Lower leg skin (tissue), 4 donors: ENCODE measurements around the gene BSPRY. TPM values are rescaled to one million over a fixed set of nuclear protein-coding genes. Genes with fewer than 3 reads are reported as not detected.

Experiments
- DNase-seq, 2 donors: peaks; one replicate each; pipeline ENCODE4 v3.0.0-alpha.2; 2019; ENCODE audit warnings: low spot score in 2 of 2
- H3K4me3 ChIP-seq: fragments of 200-600 bp; sonication (generic); 2 replicates; pipeline ENCODE4 v1.5.1; 2017; ENCODE audit warnings: mild to moderate bottlenecking, low read depth; ENCODE audit not compliant: poor library complexity, severe bottlenecking
- POLR2A ChIP-seq, 2 donors: fragments of 450-650 bp; IDR thresholded peaks; one replicate each; pipeline ENCODE4 v1.6.1; 2016 to 2017; ENCODE audit warnings: antibody characterized with exemption in 2 of 2, mild to moderate bottlenecking in 1 of 2, moderate library complexity in 1 of 2
- whole genome bisulfite sequencing, 2 donors: methylation state at CpG; one replicate each; pipeline ENCODE4 v1.1.5; 2018; 5-methylcytosine and 5-hydroxymethylcytosine counted together
- intact Hi-C: fragments of 100-400 bp; cut with DNase I; formaldehyde crosslinking; loops from one replicate; pipeline ENCODE4 v1.15.0; 2023; ENCODE audit warnings: low total_unique reads
- total RNA-seq, 4 donors: library from RNA; depleted of rRNA; stranded (reverse); fragments of >200 nt; gene quantifications; one replicate each; pipeline ENCODE4 v1.1.0, GENCODE V29; 2016
- TF ChIP-seq, protein P1 (sequence below), 3 donors: fragments of 450-650 bp; IDR thresholded peaks; one replicate each; pipeline ENCODE4 v1.5.1; 2016; ENCODE audit warnings: antibody characterized with exemption in 3 of 3, mild to moderate bottlenecking in 3 of 3, moderate library complexity in 2 of 3

BSPRY gene
- total RNA-seq, 4 donors from 2014 or later: 36.9 to 56.9 (median 43.4) TPM

DNA sequence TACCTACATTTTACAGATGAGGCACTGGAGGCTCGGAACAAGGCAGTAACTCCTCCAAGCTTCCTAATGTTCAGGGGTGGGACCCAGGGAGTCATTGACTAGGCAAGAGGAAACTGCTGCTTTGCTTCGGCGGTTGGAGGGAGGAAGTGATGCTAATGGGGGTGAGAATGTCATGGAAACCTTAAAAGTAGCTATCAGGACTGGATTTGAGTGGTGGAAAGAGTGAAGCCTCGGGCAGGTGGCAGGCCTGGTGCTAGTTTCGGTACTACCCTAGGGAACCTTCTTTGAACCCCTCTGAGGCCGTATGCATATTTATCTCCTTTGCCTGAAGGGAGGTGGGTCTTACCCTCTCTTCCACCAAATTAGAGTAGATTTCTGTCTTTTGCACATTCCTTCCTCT lies 1.6 kb downstream of the BSPRY start:
- WGBS, 2 donors: 50 to 58% methylated on average over 6 of the region's 6 CpGs
- no peak overlapping the region for H3K4me3 ChIP-seq
- no peak for TF ChIP-seq POLR2A (IDR thresholded peaks at IDR 0.05)
- TF ChIP-seq, protein P1, sequence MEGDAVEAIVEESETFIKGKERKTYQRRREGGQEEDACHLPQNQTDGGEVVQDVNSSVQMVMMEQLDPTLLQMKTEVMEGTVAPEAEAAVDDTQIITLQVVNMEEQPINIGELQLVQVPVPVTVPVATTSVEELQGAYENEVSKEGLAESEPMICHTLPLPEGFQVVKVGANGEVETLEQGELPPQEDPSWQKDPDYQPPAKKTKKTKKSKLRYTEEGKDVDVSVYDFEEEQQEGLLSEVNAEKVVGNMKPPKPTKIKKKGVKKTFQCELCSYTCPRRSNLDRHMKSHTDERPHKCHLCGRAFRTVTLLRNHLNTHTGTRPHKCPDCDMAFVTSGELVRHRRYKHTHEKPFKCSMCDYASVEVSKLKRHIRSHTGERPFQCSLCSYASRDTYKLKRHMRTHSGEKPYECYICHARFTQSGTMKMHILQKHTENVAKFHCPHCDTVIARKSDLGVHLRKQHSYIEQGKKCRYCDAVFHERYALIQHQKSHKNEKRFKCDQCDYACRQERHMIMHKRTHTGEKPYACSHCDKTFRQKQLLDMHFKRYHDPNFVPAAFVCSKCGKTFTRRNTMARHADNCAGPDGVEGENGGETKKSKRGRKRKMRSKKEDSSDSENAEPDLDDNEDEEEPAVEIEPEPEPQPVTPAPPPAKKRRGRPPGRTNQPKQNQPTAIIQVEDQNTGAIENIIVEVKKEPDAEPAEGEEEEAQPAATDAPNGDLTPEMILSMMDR (IDR thresholded peaks at IDR 0.05): no peak
- no peak for DNase-seq
- intact Hi-C loops: no loop called here

DNA sequence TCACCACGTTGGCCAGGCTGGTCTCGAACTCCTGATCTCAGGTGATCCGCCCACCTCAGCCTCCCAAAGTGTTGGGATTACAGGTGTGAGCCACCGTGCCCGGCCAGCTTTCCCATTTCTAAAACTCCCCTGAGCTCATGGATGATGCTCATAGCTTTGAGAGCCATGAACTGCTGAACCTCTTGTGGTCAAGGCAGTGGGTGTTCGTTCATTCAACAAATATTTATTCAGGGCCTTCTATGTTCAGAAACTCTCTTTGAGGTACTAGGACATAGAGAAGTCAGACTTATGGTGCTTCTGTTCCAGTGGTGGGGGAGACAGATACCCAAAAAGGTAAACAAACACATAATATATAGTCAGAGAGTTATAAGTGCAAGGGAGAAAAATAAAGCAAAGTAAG lies 2.7 kb downstream of the BSPRY start:
- DNase-seq: no peak
- WGBS, 2 donors: 87 to 90% methylated on average over 6 of the region's 6 CpGs
- TF ChIP-seq, protein P1 (IDR thresholded peaks at IDR 0.05): no peak
- TF ChIP-seq POLR2A (IDR thresholded peaks at IDR 0.05): no peak
- no peak overlapping the region for H3K4me3 ChIP-seq
- intact Hi-C loops: no loop called here

GRCh38 chr9:113352411-113352810 lies 3.1 kb downstream of the BSPRY start:
- no peak for TF ChIP-seq POLR2A (IDR thresholded peaks at IDR 0.05)
- DNase-seq: peak in 1 of 2 donors; percentile 17
- intact Hi-C loops: no loop called here
- 68 to 76% methylated on average over 1 of the region's 1 CpG for WGBS, 2 donors
- H3K4me3 ChIP-seq: no peak overlapping the region

- TF ChIP-seq, protein P1 (IDR thresholded peaks at IDR 0.05): no peak
- no peak for TF ChIP-seq POLR2A (IDR thresholded peaks at IDR 0.05)
- WGBS, 2 donors: 79 to 91% methylated on average over 4 of the region's 4 CpGs
- peak in 1 of 2 donors; percentile 32 for DNase-seq
- intact Hi-C loops: no loop called here
- no peak overlapping the region for H3K4me3 ChIP-seq
These were observed 5.8 kb downstream of the BSPRY start for GRCh38 chr9:113355040-113355596.

GRCh38 chr9:113356686-113357292 lies 7.4 kb downstream of the BSPRY start:
- intact Hi-C loops: no loop called here
- DNase-seq: peak in 1 of 2 donors; percentile 37
- WGBS, 2 donors: 53 to 75% methylated on average over 7 of the region's 7 CpGs
- no peak for TF ChIP-seq POLR2A (IDR thresholded peaks at IDR 0.05)
- TF ChIP-seq, protein P1 (IDR thresholded peaks at IDR 0.05): no peak
- H3K4me3 ChIP-seq: no peak overlapping the region

- no peak for TF ChIP-seq POLR2A (IDR thresholded peaks at IDR 0.05)
- TF ChIP-seq, protein P1 (IDR thresholded peaks at IDR 0.05): no peak
- 77 to 82% methylated on average over 1 of the region's 1 CpG for WGBS, 2 donors
- intact Hi-C loops: no loop called here
- DNase-seq: peak in 1 of 2 donors; percentile 43
- no peak overlapping the region for H3K4me3 ChIP-seq
These were observed 10.0 kb downstream of the BSPRY start for GRCh38 chr9:113359385-113359784.
